ENCODE data around the gene ADGRG6.
A peak's percentile ranks its signal among the peaks of the same experiment; 100 is the strongest.

ADGRG6 gene

GRCh38 chr6:142376115-142376514, 74.3 kb downstream of the ADGRG6 start:
- TF ChIP-seq REST (IDR thresholded peaks at IDR 0.05; ENCODE audit: insufficient read depth in 1 of 2, low read depth in 2 of 2, low read length in 2 of 2): no peak
- no peak for TF ChIP-seq TAF1 (IDR thresholded peaks at IDR 0.05; ENCODE audit: borderline replicate concordance, insufficient read depth, low read length)
- TF ChIP-seq POLR2AphosphoS5 (IDR thresholded peaks at IDR 0.05; ENCODE audit: low read depth, low read length): no peak
- no peak for TF ChIP-seq FOXP2 (optimal IDR thresholded peaks at IDR 0.05; ENCODE audit: borderline replicate concordance, extremely low read depth, extremely low read length, insufficient read depth)

GRCh38 chr6:142376800-142377496, 75.1 kb downstream of the ADGRG6 start:
- TF ChIP-seq FOXP2 (optimal IDR thresholded peaks at IDR 0.05; ENCODE audit: borderline replicate concordance, extremely low read depth, extremely low read length, insufficient read depth): no peak
- TF ChIP-seq SIN3A (IDR thresholded peaks at IDR 0.05; ENCODE audit: borderline replicate concordance, insufficient read depth, low read length): no peak
- TF ChIP-seq POLR2AphosphoS5 (IDR thresholded peaks at IDR 0.05; ENCODE audit: low read depth, low read length): peak; percentile 34; the same call in 1 of the 2 replicates

- TF ChIP-seq TAF1 (IDR thresholded peaks at IDR 0.05; ENCODE audit: borderline replicate concordance, insufficient read depth, low read length): no peak
- no peak for TF ChIP-seq SIN3A (IDR thresholded peaks at IDR 0.05; ENCODE audit: borderline replicate concordance, insufficient read depth, low read length)
- TF ChIP-seq POLR2AphosphoS5 (IDR thresholded peaks at IDR 0.05; ENCODE audit: low read depth, low read length): no peak
- TF ChIP-seq FOXP2 (optimal IDR thresholded peaks at IDR 0.05; ENCODE audit: borderline replicate concordance, extremely low read depth, extremely low read length, insufficient read depth): no peak
- TF ChIP-seq REST (IDR thresholded peaks at IDR 0.05; ENCODE audit: insufficient read depth in 1 of 2, low read depth in 2 of 2, low read length in 2 of 2): no peak
Observed at GRCh38 chr6:142377497-142377848, 75.7 kb downstream of the ADGRG6 start.

- TF ChIP-seq FOXP2 (optimal IDR thresholded peaks at IDR 0.05; ENCODE audit: borderline replicate concordance, extremely low read depth, extremely low read length, insufficient read depth) (no peak), POLR2AphosphoS5 (IDR thresholded peaks at IDR 0.05; ENCODE audit: low read depth, low read length) (0 out of 2 replicates have a peak, but pooled peaks have one; percentile 39), REST (IDR thresholded peaks at IDR 0.05; ENCODE audit: insufficient read depth in 1 of 2, low read depth in 2 of 2, low read length in 2 of 2) (peak in 1 of 2 experiments; percentile 49; a peak in 1 of 4 replicates), SIN3A (IDR thresholded peaks at IDR 0.05; ENCODE audit: borderline replicate concordance, insufficient read depth, low read length) (peak; percentile 77; the same call in 1 of the 2 replicates), TAF1 (IDR thresholded peaks at IDR 0.05; ENCODE audit: borderline replicate concordance, insufficient read depth, low read length) (no peak)
Observed at GRCh38 chr6:142378138-142378875, 76.5 kb downstream of the ADGRG6 start.

- TF ChIP-seq POLR2AphosphoS5 (IDR thresholded peaks at IDR 0.05; ENCODE audit: low read depth, low read length) (no peak), TAF1 (IDR thresholded peaks at IDR 0.05; ENCODE audit: borderline replicate concordance, insufficient read depth, low read length) (no peak), SIN3A (IDR thresholded peaks at IDR 0.05; ENCODE audit: borderline replicate concordance, insufficient read depth, low read length) (no peak), FOXP2 (optimal IDR thresholded peaks at IDR 0.05; ENCODE audit: borderline replicate concordance, extremely low read depth, extremely low read length, insufficient read depth) (no peak), REST (IDR thresholded peaks at IDR 0.05; ENCODE audit: insufficient read depth in 1 of 2, low read depth in 2 of 2, low read length in 2 of 2) (no peak)
Observed at GRCh38 chr6:142380626-142381025, 78.8 kb downstream of the ADGRG6 start.
